ENCODE measurements around the gene EMC7.

Gene EMC7

DNA sequence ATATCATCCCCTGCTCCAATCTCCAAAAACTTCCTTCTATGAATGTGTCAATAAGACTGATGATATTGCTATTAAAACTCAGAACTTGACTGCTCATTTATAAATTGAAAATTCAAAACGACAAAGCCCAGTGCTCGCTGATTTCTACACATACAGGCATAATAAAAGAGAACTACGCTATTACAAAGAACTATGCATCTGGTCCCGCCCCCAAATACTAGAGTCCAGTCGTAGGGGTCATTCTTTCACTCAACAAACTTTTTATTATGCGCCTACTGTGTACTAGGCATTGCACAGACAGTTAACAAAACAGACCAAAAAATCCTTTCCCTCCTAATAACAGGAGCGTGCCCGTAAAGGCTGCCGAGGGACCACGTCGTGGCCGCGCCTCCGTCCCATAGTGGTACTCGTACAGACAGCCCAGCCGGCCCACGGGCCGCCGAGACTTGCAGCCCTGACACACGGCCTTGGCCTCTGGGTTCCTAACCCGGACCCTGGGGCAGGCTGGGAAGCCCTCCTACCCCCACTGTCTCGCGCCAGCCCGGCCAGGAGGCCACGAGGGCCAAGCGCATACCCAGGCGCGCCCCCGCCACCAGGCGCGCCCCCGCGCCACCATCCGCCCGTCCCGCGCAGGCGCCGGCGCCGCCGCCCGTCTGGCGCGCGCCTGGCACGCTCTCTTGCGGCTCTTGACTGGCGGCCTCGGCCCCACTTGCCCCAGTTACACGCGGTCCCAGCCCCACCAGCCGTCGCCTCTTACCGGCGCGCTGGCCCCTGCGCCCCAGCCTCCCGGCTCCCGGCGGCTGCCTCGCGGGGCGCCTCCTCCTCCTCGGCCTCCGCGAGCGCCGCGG, 63.4 kb downstream of the EMC7 start:
- DNase-seq = peak; percentile 19 to 48

All from SW 1271 (cell line).